CD14-positive monocyte (primary cell): ENCODE measurements around the gene SEPTIN8. TPM values are rescaled to one million over a fixed set of nuclear protein-coding genes. Genes with fewer than 3 reads are reported as not detected.
A peak's percentile ranks its signal among the peaks of the same experiment; 100 is the strongest.

Experiments
- DNase-seq, 3 donors: peaks; one replicate each; pipeline ENCODE4 v3.0.0-alpha.2; 2011 to 2022
- H2AFZ ChIP-seq: 2 replicates; pipeline ENCODE4 v1.6.0; 2012; ENCODE audit warnings: mild to moderate bottlenecking, low read depth, low read length, inconsistent platforms; ENCODE audit not compliant: insufficient read depth, poor library complexity, severe bottlenecking
- H3K27ac ChIP-seq, 2 donors: 1 replicate in 1 of 2; 2 replicates in 1 of 2; pipeline ENCODE4 v1.5.1; 2012 to 2013; ENCODE audit warnings: low read length in 2 of 2, control low read depth in 1 of 2, inconsistent platforms in 1 of 2, low read depth in 1 of 2, mild to moderate bottlenecking in 1 of 2
- H3K27me3 ChIP-seq, 2 donors: one replicate each; pipeline versions ENCODE4 v1.6.0 to v1.6.1; 2011 to 2013; ENCODE audit warnings: low read length in 2 of 2; ENCODE audit not compliant: control insufficient read depth in 2 of 2, insufficient read depth in 2 of 2
- H3K36me3 ChIP-seq, 2 donors: replicated peaks in 1 of 2; 1 replicate in 1 of 2; 2 replicates in 1 of 2; pipeline versions ENCODE4 v1.5.1 to v1.6.1; 2012 to 2013; ENCODE audit warnings: low read length in 2 of 2, control low read depth in 1 of 2, inconsistent platforms in 1 of 2, mild to moderate bottlenecking in 1 of 2; ENCODE audit not compliant: insufficient read depth in 2 of 2, control insufficient read depth in 1 of 2
- H3K4me1 ChIP-seq, 2 donors: 1 replicate in 1 of 2; 2 replicates in 1 of 2; pipeline versions ENCODE4 v1.5.1 to v1.6.1; 2012 to 2013; ENCODE audit warnings: low read length in 2 of 2, control low read depth in 1 of 2, inconsistent platforms in 1 of 2, mild to moderate bottlenecking in 1 of 2, moderate library complexity in 1 of 2; ENCODE audit not compliant: insufficient read depth in 2 of 2, control insufficient read depth in 1 of 2
- H3K4me2 ChIP-seq: replicated peaks from 2 replicates; pipeline ENCODE3; 2012; ENCODE audit warnings: low read length, moderate library complexity, mild to moderate bottlenecking; ENCODE audit not compliant: poor library complexity, severe bottlenecking; ENCODE audit errors: extremely low read depth
- H3K4me3 ChIP-seq, 3 experiments: fragments of 200-600 bp in 1 of 3; sonication (generic) in 1 of 3; replicated peaks in 1 of 3; 1 replicate in 2 of 3; 2 replicates in 1 of 3; pipeline ENCODE4 v1.5.1; 2011 to 2013; ENCODE audit warnings: low read length in 3 of 3, mild to moderate bottlenecking in 3 of 3, control low read depth in 2 of 3, low read depth in 2 of 3, inconsistent platforms in 1 of 3, moderate library complexity in 1 of 3
- H3K79me2 ChIP-seq: 2 replicates; pipeline ENCODE4 v1.6.0; 2012; ENCODE audit warnings: mild to moderate bottlenecking, control low read depth, inconsistent platforms, low read length, moderate library complexity; ENCODE audit not compliant: insufficient read depth
- H3K9ac ChIP-seq: 2 replicates; pipeline ENCODE4 v1.6.0; 2017; ENCODE audit warnings: low read length, mild to moderate bottlenecking; ENCODE audit not compliant: insufficient read depth, poor library complexity, severe bottlenecking
- H3K9me3 ChIP-seq, 2 donors: replicated peaks in 1 of 2; 1 replicate in 1 of 2; 2 replicates in 1 of 2; pipeline versions ENCODE4 v1.5.1 to v1.6.1; 2012 to 2013; ENCODE audit warnings: low read length in 2 of 2, control low read depth in 1 of 2; ENCODE audit not compliant: control insufficient read depth in 1 of 2, insufficient read depth in 1 of 2
- H4K20me1 ChIP-seq: 2 replicates; pipeline ENCODE4 v1.6.0; 2012; ENCODE audit warnings: mild to moderate bottlenecking, low read length, control low read depth, moderate library complexity; ENCODE audit not compliant: insufficient read depth
- H3K27ac Mint-ChIP-seq, 7 donors: one replicate each; pipeline ENCODE4 v1.8.0; 2020; ENCODE audit warnings: mild to moderate bottlenecking in 7 of 7, mixed read lengths in 7 of 7, moderate library complexity in 6 of 7, inconsistent platforms in 2 of 7
- H3K27me3 Mint-ChIP-seq, 3 donors: one replicate each; pipeline ENCODE4 v1.8.0; 2021 to 2022; ENCODE audit warnings: low read depth in 3 of 3, mild to moderate bottlenecking in 3 of 3, mixed read lengths in 3 of 3, moderate library complexity in 3 of 3, inconsistent platforms in 1 of 3
- H3K36me3 Mint-ChIP-seq, 2 donors: one replicate each; pipeline ENCODE4 v1.8.0; 2020; ENCODE audit warnings: mixed read lengths in 2 of 2, inconsistent platforms in 1 of 2, mild to moderate bottlenecking in 1 of 2
- H3K4me1 Mint-ChIP-seq: one replicate; pipeline ENCODE4 v1.8.0; 2020; ENCODE audit warnings: mild to moderate bottlenecking, mixed read lengths
- H3K4me3 Mint-ChIP-seq, 2 donors: one replicate each; pipeline ENCODE4 v1.8.0; 2020; ENCODE audit warnings: mild to moderate bottlenecking in 2 of 2, mixed read lengths in 2 of 2, moderate library complexity in 1 of 2
- H3K9me3 Mint-ChIP-seq, 7 donors: one replicate each; pipeline ENCODE4 v1.8.0; 2020 to 2022; ENCODE audit warnings: mixed read lengths in 7 of 7, mild to moderate bottlenecking in 6 of 7, moderate library complexity in 6 of 7, inconsistent platforms in 2 of 7
- CTCF ChIP-seq: fragments of 200-600 bp; IDR thresholded peaks from one replicate; pipeline ENCODE4 v1.8.0; 2022; ENCODE audit warnings: antibody characterized with exemption, mild to moderate bottlenecking
- WGBS: methylation state at CpG from one replicate; pipeline ENCODE4 v1.1.5; 2013; ENCODE audit warnings: missing lambda C conversion rate; ENCODE audit not compliant: insufficient coverage; 5-methylcytosine and 5-hydroxymethylcytosine counted together
- intact Hi-C, 2 donors: fragments of 100-400 bp; cut with micrococcal nuclease; formaldehyde crosslinking; loops; one replicate each; pipeline versions ENCODE4 v1.15.0 to v1.15.1; 2023
- polyA plus RNA-seq, 3 donors: library from polyadenylated mRNA; depleted of rRNA in 1 of 3; unstranded in 2 of 3; stranded (reverse) in 1 of 3; fragments of 300-500 nt in 2 of 3; fragments of >200 nt in 1 of 3; fragmentation: Illumina TruSeq in 2 of 3; gene quantifications; 1 replicate in 2 of 3; 2 replicates in 1 of 3; pipeline ENCODE4 v1.2.3, GENCODE V29; 2012 to 2021

Gene SEPTIN8
- polyA plus RNA-seq, 3 donors: 0.36 to 5.0 (median 0.54) TPM

- no peak overlapping the region for H3K9ac ChIP-seq
- H3K4me3 ChIP-seq: no peak overlapping the region
- peaks cover 10 to 13% of the 10 kb centered on the region in 2 donors for H3K4me1 ChIP-seq
- no peak for DNase-seq
- whole genome bisulfite sequencing: 100% methylated on average over 1 of the region's 1 CpG
- no peaks in the 10 kb centered on the region for H4K20me1 ChIP-seq
- no peak overlapping the region for H3K27ac ChIP-seq
- Mint-ChIP-seq H3K4me1 (peaks cover 17% of the 10 kb centered on the region), H3K9me3 (peaks cover 2 to 10% (median 5%) of the 10 kb centered on the region in 7 donors), H3K27me3 (peaks cover 37 to 48% (median 45%) of the 10 kb centered on the region in 3 donors), H3K27ac (no peak overlapping the region), H3K4me3 (peak overlapping the region in 1 of 2 donors; percentile 8), H3K36me3 (no peaks in the 10 kb centered on the region)
- TF ChIP-seq CTCF: no peak
- H3K9me3 ChIP-seq: peaks cover 5% of the 10 kb centered on the region in 2 donors
- H2AFZ ChIP-seq: no peak overlapping the region
- intact Hi-C loops: no loop called here
- no peak overlapping the region for H3K4me2 ChIP-seq
- peaks cover 10 to 37% of the 10 kb centered on the region in 2 donors for H3K27me3 ChIP-seq
- H3K79me2 ChIP-seq: no peaks in the 10 kb centered on the region
- no peaks in the 10 kb centered on the region for H3K36me3 ChIP-seq
Observed at GRCh38 chr5:132739232-132739631, 37.8 kb downstream of the SEPTIN8 start.

GRCh38 chr5:132737982-132738681, 38.9 kb downstream of the SEPTIN8 start:
- Mint-ChIP-seq H3K4me1 (peaks cover 17% of the 10 kb centered on the region), H3K4me3 (peak overlapping the region; percentile 87), H3K27ac (no peak overlapping the region), H3K36me3 (no peaks in the 10 kb centered on the region), H3K9me3 (peaks cover 2 to 10% (median 5%) of the 10 kb centered on the region in 7 donors), H3K27me3 (peaks cover 31 to 41% (median 38%) of the 10 kb centered on the region in 3 donors)
- Histone ChIP-seq H3K4me1 (peaks cover 10 to 13% of the 10 kb centered on the region in 2 donors), H3K9me3 (peaks cover 5% of the 10 kb centered on the region in 2 donors), H3K4me2 (peak overlapping the region; percentile 91), H3K79me2 (no peaks in the 10 kb centered on the region), H3K27ac (no peak overlapping the region), H2AFZ (peak overlapping the region; percentile 100), H3K27me3 (peaks cover 10 to 29% of the 10 kb centered on the region in 2 donors), H3K4me3 (peak overlapping the region in 1 of 3 experiments; percentile 91), H4K20me1 (no peaks in the 10 kb centered on the region), H3K9ac (no peak overlapping the region), H3K36me3 (no peaks in the 10 kb centered on the region)
- no peak for DNase-seq
- no peak for TF ChIP-seq CTCF
- intact Hi-C loops: no loop called here
- WGBS: 86% methylated on average over 3 of the region's 9 CpGs
